Esophagus muscularis mucosa (tissue), 4 donors: ENCODE results near the gene CDNF. TPM values are rescaled to one million over a fixed set of nuclear protein-coding genes. Genes with fewer than 3 reads are reported as not detected.

Experiments used
- DNase-seq: peaks from one replicate; pipeline ENCODE4 v3.0.0-alpha.2; 2017; ENCODE audit errors: extremely low spot score
- H3K27ac ChIP-seq, 4 donors: fragments of 200-600 bp; sonication (generic); replicated peaks in 1 of 4; 1 replicate in 3 of 4; 2 replicates in 1 of 4; pipeline ENCODE4 v1.5.1; 2016 to 2019; ENCODE audit warnings: mild to moderate bottlenecking in 1 of 4
- H3K27me3 ChIP-seq, 4 donors: fragments of 200-600 bp; sonication (generic); one replicate each; pipeline versions ENCODE4 v1.5.1 to v1.6.0; 2016 to 2019
- H3K36me3 ChIP-seq, 4 donors: fragments of 200-600 bp; sonication (generic); one replicate each; pipeline ENCODE4 v1.5.1; 2016 to 2019
- H3K4me1 ChIP-seq, 4 donors: fragments of 200-600 bp; sonication (generic); one replicate each; pipeline ENCODE4 v1.5.1; 2016 to 2019
- H3K4me3 ChIP-seq, 4 donors: fragments of 200-600 bp; sonication (generic); 1 replicate in 2 of 4; 2 replicates in 2 of 4; pipeline ENCODE4 v1.5.1; 2016 to 2019; ENCODE audit warnings: mild to moderate bottlenecking in 4 of 4, moderate library complexity in 1 of 4
- H3K9me3 ChIP-seq, 4 donors: fragments of 200-600 bp; sonication (generic); 1 replicate in 3 of 4; 2 replicates in 1 of 4; pipeline ENCODE4 v1.5.1; 2016 to 2019
- EP300 ChIP-seq: sonication (generic); formaldehyde crosslinking; IDR thresholded peaks from one replicate; pipeline ENCODE4 v1.6.1; 2017; ENCODE audit warnings: antibody characterized with exemption
- POLR2A ChIP-seq: fragments of 450-650 bp; IDR thresholded peaks from one replicate; pipeline ENCODE4 v1.6.1; 2017; ENCODE audit warnings: antibody characterized with exemption, moderate library complexity, mild to moderate bottlenecking, low read depth
- POLR2AphosphoS5 ChIP-seq, 2 donors: sonication (generic); formaldehyde crosslinking; IDR thresholded peaks; one replicate each; pipeline ENCODE4 v1.6.1; 2017; ENCODE audit warnings: antibody characterized with exemption in 2 of 2
- WGBS: methylation state at CpG from one replicate; pipeline ENCODE4 v1.1.5; 2018; 5-methylcytosine and 5-hydroxymethylcytosine counted together
- intact Hi-C: fragments of 100-400 bp; cut with DNase I; formaldehyde crosslinking; loops from one replicate; pipeline ENCODE4 v1.15.1; 2023
- total RNA-seq, 4 donors: library from RNA; depleted of rRNA; stranded (reverse); fragments of >200 nt; gene quantifications; one replicate each; pipeline versions ENCODE4 v1.1.0 to v1.2.1, GENCODE V29; 2016
- TF ChIP-seq, protein P1 (sequence below), 3 experiments: fragments of 200-600 bp in 2 of 3; fragments of 450-650 bp in 1 of 3; sonication (generic) in 2 of 3; IDR thresholded peaks; one replicate each; pipeline ENCODE4 v1.5.1; 2017 to 2019; ENCODE audit warnings: antibody characterized with exemption in 3 of 3, mild to moderate bottlenecking in 2 of 3, moderate library complexity in 1 of 3

The CDNF gene
- total RNA-seq, 4 donors from 2014 or later: 0.45 to 3.7 (median 0.67) TPM

DNA sequence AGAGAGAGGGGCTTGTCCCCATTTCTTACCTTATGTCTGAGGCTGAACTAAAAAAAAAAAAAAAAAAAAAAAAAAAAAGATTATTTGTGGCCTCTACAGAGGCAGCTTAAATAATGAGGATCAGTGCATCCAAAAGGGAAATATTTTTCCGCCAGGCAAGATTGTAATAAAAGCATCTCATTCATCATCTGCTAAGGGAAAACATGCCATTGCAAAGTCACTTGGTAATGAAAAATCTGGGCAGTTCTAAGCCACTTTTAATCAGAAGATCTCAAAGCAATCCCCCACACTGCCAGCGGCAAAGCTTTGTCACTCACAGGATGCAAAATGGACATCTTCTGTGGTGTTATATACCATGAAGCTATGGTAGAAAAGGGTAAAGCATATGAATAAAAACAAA lies 66.9 kb downstream of the CDNF start:
- intact Hi-C loops: no loop called here
- no peaks in the 10 kb centered on the region for H3K4me1 ChIP-seq
- no peak for DNase-seq
- no peaks in the 10 kb centered on the region for H3K27me3 ChIP-seq
- H3K27ac ChIP-seq: no peak overlapping the region
- WGBS: 76% methylated on average over 2 of the region's 2 CpGs
- TF ChIP-seq, protein P1, sequence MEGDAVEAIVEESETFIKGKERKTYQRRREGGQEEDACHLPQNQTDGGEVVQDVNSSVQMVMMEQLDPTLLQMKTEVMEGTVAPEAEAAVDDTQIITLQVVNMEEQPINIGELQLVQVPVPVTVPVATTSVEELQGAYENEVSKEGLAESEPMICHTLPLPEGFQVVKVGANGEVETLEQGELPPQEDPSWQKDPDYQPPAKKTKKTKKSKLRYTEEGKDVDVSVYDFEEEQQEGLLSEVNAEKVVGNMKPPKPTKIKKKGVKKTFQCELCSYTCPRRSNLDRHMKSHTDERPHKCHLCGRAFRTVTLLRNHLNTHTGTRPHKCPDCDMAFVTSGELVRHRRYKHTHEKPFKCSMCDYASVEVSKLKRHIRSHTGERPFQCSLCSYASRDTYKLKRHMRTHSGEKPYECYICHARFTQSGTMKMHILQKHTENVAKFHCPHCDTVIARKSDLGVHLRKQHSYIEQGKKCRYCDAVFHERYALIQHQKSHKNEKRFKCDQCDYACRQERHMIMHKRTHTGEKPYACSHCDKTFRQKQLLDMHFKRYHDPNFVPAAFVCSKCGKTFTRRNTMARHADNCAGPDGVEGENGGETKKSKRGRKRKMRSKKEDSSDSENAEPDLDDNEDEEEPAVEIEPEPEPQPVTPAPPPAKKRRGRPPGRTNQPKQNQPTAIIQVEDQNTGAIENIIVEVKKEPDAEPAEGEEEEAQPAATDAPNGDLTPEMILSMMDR (IDR thresholded peaks at IDR 0.05): no peak
- TF ChIP-seq EP300: no peak
- TF ChIP-seq POLR2AphosphoS5 (IDR thresholded peaks at IDR 0.05): no peak
- no peak for TF ChIP-seq POLR2A
- H3K4me3 ChIP-seq: no peak overlapping the region
- H3K36me3 ChIP-seq: no peaks in the 10 kb centered on the region
- no peaks in the 10 kb centered on the region for H3K9me3 ChIP-seq

Other genes with a start within 250 kb of the CDNF start
- 10 to 100 TPM in 2 of 4 donors, 1 to 10 TPM in 2; 7.5 to 14.1 (median 9.4) TPM for gene FAM107B, start 63.1 kb downstream of the CDNF start, total RNA-seq
- 1 to 10 TPM; 6.8 to 9.8 (median 7.8) TPM for gene HSPA14, start 269 bp upstream of the CDNF start, total RNA-seq
- gene MSANTD7, start 269 bp upstream of the CDNF start, total RNA-seq: 10 to 100 TPM in 1 of 4 donors, 1 to 10 TPM in 3; 5.4 to 11.1 (median 8.0) TPM
- gene SUV39H2, start 40.8 kb upstream of the CDNF start, total RNA-seq: 1 to 10 TPM; 2.4 to 9.6 (median 4.3) TPM
- 10 to 100 TPM in 2 of 4 donors, 1 to 10 TPM in 2; 6.6 to 12.8 (median 10.6) TPM for gene DCLRE1C, start 116.1 kb upstream of the CDNF start, total RNA-seq
- not detected for gene MEIG1, start 121.4 kb upstream of the CDNF start, total RNA-seq
- gene OLAH, start 205.9 kb upstream of the CDNF start, total RNA-seq: 10 to 100 TPM in 1 of 4 donors, 1 to 10 TPM in 3; 2.6 to 15.2 (median 3.7) TPM